AG09319 (cell line): ENCODE measurements around the gene OR4S1.
A peak's percentile ranks its signal among the peaks of the same experiment; 100 is the strongest.
"Not testable (repeated sequence)": the region's sequence is repeated elsewhere in the genome, so short reads cannot be mapped to it uniquely, and the experiment has no call there.

ENCODE experiments used
- DNase-seq: peaks from one replicate; pipeline ENCODE4 v3.0.0-alpha.2; 2010; ENCODE audit warnings: low read depth; ENCODE audit errors: extremely low read depth
- CTCF ChIP-seq: IDR thresholded peaks from 2 replicates; pipeline ENCODE4 v1.5.1; 2011; ENCODE audit warnings: low read depth, mild to moderate bottlenecking, inconsistent platforms, low read length, moderate library complexity

Gene OR4S1

GRCh38 chr11:48305923-48306322 is at the start of gene OR4S1:
Gene OR4S1 (plus strand): TSS chr11:48306223. CDS start chr11:48306223, 0 bp downstream.
- no peak for DNase-seq
- TF ChIP-seq CTCF: no peak

GRCh38 chr11:48261600-48261999 is 44.4 kb upstream of the OR4S1 start:
- TF ChIP-seq CTCF: no peak
- DNase-seq: no peak

GRCh38 chr11:48263423-48263911 is 42.6 kb upstream of the OR4S1 start, which contains the start of gene OR4X1:
Gene OR4X1 (plus strand): TSS chr11:48263861. CDS start chr11:48263861, 0 bp downstream.
- DNase-seq: no peak
- TF ChIP-seq CTCF: no peak

- no peak for DNase-seq
- TF ChIP-seq CTCF: no peak
These were observed 35.4 kb upstream of the OR4S1 start for GRCh38 chr11:48270621-48271020.

- no peak for TF ChIP-seq CTCF
These were observed 33.4 kb upstream of the OR4S1 start for GRCh38 chr11:48272606-48273005.

GRCh38 chr11:48307760-48308386 is 1.9 kb downstream of the OR4S1 start:
- peak; percentile 92 for TF ChIP-seq CTCF
- DNase-seq: peak; percentile 11

More at GRCh38 chr11:48272606-48273005, 33.4 kb upstream of the OR4S1 start:
- DNase-seq: no peak

- DNase-seq: not testable (repeated sequence)
These were observed 7.6 kb downstream of the OR4S1 start for GRCh38 chr11:48313590-48313989.

GRCh38 chr11:48319813-48320212 is 13.8 kb downstream of the OR4S1 start:
- DNase-seq: not testable (repeated sequence)

- DNase-seq: not testable (repeated sequence)
These were observed 18.6 kb downstream of the OR4S1 start, which contains the start of gene OR4C3 for GRCh38 chr11:48324620-48325019. Gene OR4C3 (plus strand): TSS chr11:48324920. CDS start chr11:48325022, 102 bp downstream.
